CD4-positive, alpha-beta T cell treated with Interferon alpha-2 for 1 hour (primary cell): ENCODE measurements around the gene SLC16A9.
"Not testable (repeated sequence)": the region's sequence is repeated elsewhere in the genome, so short reads cannot be mapped to it uniquely, and the experiment has no call there.

Experiments used
- DNase-seq, 2 donors: peaks; one replicate each; pipeline ENCODE4 v3.0.0-alpha.2; 2020 to 2022

The SLC16A9 gene

DNA sequence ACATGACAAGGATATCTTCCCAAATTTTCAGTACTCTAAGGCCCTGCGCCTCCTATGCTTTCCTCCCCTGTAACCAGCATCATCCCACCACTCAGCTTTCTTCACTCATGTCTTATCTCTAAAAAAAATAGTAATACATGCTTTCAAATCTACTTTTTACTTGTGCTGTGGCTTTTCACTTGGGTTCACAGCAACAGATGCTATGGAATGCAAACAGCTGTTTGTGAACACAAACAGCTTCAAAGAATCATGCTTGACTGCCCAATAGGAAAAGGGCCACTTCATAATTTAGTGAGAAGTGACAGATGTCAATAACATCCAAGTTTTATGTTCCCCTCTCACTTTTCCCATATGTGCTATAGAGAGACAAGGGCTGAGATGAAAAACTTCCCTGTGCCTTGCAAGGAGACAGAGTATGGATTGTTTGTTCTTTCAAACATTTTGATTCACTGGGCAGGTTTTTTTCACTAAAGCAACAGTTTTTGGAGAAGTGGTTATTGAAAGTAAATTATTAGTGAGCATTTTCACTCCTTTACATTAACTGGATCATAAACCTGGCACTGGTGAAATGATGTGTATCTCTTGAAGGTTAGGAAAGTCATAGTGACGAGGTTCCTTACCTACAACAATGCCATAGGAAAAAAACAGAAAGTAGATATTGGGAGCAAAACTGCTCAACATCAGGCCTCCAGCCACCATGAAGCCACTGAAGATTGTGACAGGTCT lies 37.3 kb downstream of the SLC16A9 start:
- no peak for DNase-seq

DNA sequence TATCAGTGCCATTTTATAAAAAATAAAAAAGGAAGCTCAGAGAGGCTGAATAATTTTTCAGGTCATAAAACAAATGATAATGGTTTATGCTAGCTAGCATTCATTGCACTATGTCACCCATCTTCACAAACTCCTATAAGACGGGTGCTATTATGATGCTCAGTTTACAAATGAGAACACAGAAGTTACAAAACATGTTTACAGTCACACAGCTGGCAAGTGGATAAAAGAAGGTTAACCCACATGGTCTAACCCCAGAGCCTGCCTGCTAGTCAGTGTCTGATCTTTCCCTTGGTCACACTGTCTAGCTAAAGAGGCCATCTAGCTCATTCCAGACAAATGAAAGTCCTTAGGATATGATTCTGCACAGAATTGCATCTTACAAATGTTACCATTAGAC lies 39.4 kb downstream of the SLC16A9 start:
- no peak for DNase-seq

DNA sequence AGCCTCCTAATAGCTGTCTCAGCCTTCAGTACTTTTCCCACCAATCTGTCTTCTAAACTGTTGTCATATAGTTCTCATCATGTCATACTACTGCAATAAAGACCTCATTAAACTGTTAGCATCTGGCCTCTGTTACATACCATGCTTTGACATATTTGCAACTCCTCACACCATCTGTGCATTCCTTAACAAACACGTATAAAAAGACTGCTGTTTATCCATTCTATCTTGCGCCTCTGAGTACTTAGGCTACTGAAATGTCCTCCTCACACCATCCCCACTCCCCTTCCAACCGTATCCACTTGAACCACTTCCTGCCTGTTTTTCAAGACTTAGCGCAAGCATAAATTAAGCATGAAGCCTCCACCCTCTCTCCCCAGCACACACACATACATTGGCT lies 41.6 kb downstream of the SLC16A9 start:
- no peak for DNase-seq

DNA sequence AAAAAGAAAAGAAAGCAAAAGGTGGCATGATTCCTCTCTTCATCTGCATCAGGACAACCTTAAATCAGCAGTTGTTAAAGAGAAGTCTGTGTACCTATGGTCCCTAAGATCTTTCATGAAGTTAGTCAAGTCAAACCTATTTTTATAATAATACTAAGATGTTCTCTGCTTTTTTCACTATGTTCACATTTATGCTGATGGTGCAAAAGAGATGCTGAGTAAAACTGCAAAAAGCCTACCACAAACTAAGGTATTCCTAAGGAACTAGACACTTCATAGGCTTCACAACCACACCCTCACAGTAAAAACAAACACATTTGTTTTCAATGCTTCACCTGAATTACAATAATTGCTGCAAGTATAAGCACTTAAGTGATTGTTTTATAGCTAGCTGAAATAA lies 43.3 kb downstream of the SLC16A9 start:
- DNase-seq = no peak

DNA sequence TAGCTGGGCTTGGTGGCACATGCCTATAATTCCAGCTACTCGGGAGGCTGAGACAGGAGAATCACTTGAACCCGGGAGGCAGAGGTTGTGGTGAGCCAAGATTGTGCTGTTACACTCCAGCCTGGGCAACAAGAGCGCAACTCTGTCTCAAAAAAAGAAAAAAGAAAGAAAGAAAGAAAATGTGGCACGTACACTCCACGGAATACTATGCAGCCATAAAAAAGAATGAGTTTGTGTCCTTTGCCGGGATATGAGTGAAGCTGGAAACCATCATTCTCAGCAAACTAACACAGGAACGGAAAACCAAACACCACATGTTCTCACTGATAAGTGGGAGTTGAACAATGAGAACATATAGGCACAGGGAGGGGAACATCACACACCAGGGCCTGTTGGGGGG lies 46.4 kb downstream of the SLC16A9 start:
- DNase-seq = not testable (repeated sequence)

DNA sequence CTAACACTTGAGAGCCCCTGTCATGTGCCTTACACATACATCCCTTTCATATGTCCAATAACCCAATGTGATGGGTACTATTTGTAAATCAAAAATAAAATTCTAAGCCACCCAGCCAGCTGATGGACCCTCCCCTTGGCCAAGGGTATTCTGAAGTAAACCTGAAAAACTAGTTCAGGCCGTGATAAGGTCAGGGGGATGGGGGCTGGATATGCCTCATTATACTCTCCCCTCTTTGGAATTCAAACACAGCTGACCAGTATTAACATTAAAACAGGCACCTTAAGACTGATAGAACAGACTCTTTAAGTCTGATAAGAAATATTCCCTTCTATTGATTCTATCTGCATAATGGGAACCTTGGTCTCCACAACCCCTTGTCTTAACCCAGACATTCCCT lies 51.9 kb downstream of the SLC16A9 start:
- no peak for DNase-seq

DNA sequence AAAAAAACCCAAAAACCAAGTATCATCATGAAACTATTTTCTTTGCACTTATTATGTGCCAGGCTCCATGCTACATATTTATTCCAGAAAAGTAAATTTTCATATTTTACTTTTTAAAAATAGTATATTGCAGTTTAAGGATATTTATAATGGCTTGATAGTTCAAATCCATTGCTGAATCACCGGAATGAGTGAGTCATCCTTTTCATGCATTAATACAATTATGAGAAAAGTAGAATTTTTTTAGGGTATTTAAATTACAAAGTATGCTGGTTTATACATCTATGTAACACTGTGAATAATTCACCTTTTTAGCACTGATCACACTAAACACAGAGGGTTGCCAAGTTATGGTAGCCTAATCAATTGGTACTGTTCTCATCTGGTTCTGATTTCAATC lies 54.3 kb downstream of the SLC16A9 start:
- no peak for DNase-seq

DNA sequence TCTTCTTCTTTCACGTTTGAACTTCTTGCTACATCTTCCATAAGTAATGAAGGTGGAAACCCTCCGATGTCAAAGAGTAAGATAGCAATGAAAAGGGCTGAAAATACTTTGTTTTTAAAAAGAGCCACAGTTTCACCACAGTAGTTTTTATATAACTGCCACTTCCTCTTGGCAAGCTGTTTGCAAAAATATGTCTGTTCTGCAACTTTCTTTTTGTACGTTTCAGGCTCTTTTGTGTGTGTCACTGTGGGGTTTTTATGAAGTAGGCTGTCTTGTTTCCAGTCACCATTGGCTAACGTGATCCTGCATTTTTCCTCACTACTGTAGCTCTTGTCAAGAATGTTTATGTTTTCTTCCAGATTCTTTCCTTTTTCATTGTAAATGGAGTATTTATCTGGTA lies 55.6 kb downstream of the SLC16A9 start:
- no peak for DNase-seq

DNA sequence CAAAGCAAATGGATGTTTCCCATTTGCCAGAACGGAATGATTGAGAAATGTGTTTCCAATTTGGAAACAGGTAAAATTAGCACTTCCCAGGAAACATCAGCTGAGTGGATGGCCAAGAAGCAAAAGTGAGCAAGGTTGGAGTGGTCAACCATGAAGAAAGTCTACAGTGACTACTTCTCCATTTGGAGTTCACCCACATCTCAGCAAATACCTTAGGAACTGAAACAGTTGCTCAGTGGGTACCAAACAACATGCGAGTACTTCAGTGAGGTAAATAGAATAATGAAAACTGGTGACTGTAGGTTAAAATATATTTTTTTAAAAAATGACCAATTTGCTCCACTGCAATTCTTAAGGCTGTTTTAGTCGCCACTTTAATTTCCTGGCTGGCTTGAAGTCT lies 57.7 kb downstream of the SLC16A9 start:
- no peak for DNase-seq

DNA sequence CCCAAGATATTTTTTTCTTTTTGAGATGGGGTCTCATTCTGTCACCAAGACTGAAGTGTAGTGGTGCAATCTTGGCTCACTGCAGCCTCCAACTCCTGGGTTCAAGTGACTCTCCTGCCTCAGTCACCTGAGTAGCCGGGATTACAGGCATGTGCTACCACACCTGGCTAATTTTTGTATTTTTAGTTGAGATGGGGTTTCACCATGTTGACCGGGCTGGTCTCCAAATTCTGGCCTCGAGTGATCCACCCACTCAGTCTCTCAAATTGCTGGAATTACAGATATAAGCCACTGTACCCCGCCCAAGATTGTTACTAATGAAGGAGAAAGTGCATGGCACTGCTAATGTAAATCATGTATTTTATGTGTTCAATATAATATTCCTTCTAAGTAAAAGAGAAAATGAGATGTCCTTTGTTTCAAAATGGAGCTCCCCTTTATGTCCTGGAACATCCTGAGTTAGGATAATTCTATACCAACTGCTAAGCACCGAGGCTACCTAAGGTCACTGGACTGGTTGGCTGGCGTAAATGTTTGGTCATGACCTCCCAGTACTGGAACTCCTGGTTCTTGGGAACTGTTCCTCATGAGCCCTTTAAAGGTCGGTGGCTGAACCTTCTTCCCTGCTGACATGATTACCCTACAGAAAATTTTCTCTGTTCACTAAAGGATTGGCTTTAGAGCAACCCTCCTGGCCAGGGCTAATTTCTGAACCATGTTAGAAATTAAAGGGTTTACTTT lies 59.9 kb downstream of the SLC16A9 start:
- DNase-seq = no peak

DNA sequence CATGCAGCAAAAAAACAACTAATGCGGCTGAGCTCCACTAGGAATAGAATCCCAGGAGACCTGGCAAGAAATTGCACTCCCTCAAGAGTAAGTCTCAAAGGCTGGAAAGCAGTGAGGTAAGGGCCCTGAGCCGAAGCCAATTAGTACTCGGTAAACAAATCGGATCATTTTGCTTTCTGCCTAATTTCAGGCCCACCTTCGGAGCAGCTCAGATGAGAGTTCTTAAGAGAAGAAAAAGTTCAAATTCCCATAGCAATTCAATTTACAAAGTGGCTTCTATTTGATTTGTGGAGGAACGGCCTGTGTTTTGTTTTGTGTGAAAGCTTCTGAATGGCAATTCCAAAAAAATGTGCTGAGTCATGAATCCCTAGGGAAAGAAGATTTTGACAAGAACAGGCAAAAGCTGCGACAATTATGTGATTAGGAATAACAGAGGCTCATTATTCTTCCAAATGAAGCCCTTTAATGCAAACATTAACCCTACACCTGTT lies 60.9 kb downstream of the SLC16A9 start:
- no peak for DNase-seq

DNA sequence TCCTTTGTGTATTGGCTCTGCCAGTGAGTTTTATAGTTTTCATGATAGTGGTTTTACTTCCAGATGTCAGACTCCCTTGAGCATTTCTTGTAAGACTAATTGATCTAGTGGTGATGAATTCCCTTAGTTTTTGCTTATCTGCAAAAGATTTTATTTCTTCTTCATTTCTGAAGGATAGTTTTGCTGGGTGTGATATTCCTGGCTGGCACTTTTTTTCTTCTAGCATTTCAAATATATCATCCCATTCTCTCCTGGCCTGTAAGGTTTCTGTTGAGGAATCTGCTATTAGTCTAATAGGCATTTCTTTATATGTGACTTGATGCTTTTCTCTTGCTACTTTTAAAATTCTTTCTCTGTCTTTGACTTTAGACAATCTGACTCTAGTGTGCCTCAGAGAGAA lies 64.8 kb downstream of the SLC16A9 start:
- no peak for DNase-seq

DNA sequence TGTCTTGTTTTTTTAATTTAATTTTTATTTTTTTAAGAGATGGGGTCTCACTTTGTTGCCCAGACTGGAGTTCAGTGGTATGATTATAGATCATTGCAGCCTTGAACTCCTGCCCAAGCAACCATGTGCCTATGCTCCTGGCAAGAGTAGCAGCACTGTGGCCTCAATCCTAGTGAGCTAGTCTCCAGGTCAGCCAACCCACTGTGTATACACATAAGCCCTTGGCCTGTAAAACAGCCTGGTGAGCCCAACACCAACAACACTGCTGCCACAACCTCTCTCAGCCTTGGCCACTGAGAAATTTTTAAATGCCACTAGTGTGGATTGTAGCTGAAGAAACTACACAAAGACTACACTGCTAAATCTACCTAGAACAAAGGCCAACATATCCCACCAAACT lies 68.0 kb downstream of the SLC16A9 start:
- DNase-seq = not testable (repeated sequence)

DNA sequence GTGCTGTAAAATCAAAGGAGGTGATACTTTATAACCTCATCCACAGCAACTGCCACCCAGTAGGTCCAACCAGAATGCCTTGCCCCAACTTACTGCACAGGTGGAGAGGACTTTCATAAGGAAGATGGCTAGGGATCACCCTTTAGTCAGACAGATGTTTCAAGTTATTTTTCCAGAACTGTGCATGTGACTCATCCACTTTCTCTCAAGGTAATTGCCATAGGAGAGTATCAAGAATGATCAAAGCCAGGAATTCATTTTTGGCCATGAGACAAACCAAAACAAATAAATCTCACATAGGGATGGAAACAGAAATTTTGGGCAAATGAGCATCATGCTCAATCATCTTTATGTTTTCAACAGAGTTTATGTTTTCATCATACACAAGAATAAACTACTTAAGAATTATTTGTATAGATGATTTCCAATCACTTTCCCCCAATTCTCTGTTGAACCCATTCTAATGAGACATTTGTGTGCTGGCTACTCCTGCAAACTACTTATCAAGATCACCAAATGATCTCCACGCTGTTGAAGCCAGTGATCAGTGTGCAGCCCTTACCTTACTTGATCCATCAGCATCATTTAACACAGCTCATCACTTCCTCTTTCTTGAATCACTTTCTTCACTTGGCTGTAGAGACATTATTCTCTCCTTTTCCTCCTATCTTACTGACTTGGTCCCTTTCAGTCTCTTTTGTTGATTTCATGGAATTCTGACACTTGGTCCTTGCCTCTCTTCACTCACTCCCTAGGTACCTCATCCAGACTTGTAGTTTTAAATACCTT lies 74.0 kb downstream of the SLC16A9 start:
- DNase-seq = no peak

DNA sequence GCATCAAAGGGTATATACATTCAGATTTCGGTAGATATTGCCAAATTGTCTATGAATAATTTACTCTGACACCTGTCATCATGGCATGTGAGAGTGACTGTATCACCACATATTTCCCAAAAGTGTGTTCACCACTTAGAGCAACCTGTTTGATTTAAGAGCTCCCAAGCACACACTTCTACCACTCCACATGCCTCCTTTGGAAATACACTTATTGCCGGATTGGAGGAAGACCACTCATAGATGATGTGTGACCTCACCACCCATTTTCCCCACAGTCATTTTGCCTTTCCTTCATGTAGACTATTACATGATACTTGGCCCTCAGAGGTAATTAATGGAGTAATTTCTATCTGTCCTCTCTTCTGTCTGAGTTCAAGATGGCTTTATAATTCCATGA lies 75.5 kb downstream of the SLC16A9 start:
- no peak for DNase-seq

DNA sequence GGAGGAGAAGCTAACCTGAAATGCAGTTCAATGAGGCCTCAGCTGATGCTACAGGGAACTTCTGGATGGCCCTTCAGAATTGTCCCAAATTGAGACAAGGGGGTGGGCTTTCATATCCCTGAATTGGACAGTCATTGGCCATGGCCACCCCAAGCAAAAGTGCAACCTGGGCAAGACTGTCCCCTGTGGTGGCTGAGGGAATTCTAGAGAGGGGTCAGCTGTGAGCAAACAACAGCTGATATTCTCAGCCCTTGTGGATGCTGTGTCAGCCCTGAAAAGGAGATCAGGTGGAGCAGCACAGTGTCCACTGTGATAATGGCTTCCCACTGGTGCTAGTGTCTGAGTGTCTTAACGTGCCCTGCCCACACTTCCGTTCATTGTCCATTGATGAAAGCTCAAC lies 76.6 kb downstream of the SLC16A9 start:
- no peak for DNase-seq

DNA sequence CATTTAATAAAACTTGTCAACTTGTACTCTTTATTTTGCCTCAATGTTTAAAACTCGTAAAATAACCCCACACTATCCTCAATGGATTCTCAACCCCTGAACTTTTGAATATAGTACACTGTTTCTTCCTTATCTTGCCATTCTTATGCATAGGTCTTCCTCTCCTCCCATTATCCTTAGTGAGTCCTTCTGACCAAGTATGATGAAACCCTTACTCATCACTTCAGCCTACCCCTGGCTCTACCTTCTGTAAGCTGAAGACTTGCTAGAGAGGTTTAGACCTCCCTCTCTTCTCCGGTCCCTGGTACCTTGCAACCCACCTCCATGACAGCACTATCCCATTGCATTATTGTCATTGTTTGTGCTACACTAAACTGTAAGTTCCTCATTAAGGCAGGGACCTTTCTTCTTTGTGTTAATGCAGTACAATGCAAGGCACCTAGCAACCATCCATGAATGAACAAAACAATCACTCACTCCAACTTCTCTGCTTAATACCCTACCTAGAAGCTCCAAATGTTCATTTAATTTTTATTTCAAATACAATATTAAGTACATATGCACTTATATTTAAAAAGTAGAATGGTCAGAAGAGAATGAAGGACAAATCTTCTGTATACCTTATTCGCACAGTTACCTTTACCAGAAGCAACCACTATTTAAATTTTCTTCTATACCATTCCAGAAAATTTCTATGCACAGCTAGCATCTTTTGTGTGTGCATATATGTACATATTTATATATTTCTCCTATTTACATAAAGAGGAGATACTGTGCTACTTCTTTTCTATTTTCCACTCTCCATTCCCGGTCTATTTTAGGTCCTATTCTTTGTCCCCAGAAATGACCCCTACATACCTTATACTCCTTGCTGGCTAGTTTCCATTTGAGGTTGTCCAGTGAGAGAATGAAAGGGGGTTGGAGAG lies 77.5 kb downstream of the SLC16A9 start:
- DNase-seq = no peak

DNA sequence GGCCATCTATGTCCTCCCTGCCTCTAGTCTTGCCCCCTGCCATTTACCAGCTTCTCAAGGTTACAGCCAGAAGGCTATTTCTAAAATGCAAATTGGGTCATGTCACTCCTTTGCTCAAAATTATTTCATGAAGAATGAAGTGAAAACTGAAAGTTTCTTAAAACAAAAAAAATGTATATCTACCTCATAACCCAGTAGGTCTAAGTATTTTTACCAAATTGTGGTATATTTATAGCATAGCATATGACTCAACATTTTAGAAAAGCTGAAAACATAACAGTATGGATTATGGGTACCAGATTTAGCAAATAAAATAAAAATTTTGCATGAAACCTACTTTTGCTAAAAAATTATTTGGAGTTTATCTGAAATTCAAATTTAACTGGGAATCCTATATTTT lies 78.4 kb downstream of the SLC16A9 start:
- no peak for DNase-seq

DNA sequence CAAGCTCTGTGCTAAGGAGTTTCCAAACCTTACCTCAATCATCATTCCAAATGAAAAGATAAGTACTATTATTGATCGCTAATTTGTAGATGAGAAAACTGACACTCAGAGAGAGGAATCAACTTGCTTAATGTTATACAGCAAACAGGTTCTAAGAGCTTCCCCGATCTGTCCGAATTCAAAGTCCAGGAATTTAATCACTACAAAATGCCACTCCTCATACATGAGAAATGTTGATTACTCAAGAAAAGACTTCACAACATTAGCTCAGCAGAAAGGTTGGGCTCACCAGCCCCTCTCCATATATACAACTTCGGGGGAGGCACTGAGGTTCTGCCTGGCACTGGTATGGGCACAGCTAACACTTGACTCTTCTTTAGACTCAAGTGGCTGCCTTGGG lies 80.7 kb downstream of the SLC16A9 start:
- no peak for DNase-seq

DNA sequence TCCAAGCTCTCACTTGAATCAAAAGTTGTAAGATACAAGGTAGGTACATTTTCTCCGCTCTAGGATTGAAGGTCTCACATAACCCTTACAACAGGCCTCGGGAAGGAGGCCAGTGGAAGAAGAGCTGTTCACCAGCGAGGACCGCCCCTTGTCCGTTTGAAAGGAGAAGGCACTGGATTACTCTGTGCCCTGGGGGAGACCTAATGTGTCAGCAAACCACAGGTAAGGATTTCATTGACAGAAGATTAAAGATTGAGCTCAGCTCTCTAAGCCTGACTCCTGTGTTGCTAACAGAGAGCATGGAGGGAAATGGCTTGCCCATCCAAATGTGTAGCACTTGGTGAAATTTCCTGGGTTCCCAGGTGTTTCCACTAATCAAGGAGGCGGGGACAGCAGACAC lies 81.2 kb downstream of the SLC16A9 start:
- no peak for DNase-seq

DNA sequence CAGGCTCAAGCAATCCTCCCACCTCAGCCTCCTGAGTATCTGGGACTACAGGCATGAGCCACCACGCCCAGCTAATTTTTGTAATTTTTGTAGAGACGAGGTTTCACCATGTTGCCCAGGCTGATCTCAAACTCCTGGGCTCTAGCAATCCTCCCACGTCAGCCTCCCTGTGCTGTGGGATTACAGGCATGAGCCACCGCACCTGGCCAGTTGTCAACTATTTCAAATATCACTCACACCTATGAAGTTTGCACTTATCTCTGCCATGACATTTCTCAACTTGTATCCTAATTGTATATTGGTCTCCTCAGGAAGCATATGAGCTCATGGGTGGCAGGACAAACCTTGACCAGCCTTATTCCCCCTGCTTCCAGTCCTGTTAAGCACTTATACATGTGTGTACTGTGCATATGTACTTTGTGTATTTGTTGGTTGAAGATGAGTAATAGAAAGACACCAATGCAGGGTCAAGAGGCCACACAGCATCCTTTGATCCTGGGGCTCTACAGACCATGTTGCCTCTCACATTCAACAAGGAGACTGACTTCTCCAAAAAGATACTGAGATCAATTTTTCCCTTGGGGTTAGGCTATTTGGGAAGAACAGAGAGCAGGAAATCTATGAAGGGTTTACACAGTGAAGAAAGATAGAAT lies 82.2 kb downstream of the SLC16A9 start:
- no peak for DNase-seq

DNA sequence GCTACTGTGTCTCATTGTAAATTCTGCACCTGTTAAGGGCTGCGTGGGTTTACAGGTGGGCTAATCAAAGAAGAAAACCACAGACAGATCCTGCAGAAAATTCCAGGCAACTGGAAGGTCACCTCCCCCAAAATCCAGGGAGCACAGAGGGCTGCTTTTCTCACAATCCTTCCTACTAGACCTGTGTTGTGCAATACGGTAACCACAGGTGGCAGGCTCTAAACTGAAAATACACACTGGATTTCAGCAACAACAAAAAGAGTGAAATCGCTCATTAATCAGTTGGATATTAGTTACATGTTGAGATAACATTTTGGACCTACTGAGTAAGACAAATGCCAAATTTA lies 83.2 kb downstream of the SLC16A9 start:
- DNase-seq = no peak
